ENCODE results near the gene GLT6D1.

GLT6D1 gene

DNA sequence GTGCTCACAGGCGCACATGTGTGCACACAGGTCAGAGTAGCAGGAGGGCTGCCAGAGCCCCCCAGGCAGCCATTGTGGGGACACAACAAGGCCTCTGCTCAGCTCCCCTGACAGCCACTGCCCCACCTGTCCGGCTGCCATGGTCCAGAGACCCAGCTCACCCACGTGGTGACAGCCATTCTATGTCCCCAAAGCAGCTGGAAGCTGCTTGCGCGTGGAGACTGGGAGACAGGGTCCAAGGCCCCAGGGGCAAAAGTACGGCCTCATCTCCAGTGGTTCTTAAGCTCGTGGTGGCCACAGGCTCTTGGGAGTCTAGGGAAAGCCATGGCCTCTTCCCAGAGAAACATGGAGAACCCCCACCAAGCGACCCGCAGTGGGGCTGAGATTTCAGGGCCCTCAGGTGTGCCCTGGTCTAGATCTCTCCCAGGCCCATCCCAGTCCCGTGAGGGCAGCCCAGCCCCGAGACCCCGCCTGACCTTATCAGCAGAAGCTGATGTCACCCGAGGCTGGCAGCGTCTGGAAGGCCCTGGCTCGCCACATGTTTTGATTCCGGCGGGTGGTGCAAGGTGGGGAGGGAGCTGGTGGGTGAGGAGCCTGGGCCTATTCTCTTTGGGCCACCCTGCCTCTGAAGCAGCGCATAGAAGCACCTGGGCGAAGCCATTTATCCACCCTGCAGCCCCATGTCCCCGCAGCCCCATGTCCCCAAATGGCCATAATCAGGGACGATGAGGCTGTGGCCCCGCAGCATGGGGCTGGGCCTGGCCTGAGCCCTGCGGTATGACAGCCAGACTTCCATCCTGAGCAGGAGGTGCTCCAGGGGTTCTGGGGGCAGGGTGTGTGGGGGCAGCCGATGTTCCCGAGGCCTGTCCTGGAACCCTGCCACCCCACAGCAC is 31.7 kb downstream of the GLT6D1 start:
- no peak for DNase-seq

DNA sequence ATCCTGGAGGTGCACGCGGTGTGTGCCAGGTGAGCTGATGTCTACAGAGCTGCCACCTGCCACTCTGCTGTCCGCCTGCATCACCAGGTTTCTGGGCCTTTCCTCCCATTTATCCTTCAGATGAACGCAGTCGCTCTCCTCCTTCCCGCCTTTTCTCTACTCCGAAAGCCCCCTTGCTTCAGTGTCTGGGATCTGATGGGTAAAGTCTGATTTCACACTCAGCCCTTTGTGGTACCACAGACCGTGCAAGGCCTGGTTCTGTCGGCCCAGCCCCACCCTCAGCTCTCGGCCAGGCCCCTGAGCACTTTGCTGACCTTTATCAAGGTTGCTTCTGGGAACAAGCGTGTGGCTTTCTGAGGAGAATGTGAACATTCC is 32.5 kb downstream of the GLT6D1 start:
- DNase-seq, result no peak

DNA sequence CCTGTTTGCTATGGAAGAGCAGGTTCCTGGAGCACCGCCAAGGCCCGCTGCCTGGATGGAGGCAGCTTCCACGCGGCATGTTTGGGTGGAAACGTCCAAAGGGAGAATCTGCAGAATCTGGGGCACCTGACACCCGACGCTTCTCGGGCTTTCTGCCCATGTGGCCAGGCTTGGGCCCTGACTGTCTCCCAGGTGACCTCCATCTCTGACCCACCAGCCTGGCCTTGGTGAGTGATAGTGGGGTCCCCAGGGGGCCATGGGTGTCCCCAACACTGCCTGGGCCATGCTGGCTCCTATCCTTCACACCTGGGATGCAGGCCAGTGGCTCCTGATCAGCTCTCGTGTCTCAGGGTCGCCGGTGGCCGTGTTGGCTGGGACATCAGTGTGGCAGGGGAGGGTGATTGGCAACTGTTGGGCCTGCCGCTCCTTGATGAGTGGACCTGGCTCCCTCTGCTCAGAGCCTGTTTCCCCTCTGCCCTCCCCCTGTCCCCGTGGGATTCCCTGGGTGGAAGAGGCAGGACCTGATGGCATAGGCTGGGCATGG is 34.0 kb downstream of the GLT6D1 start:
- DNase-seq, result no peak

DNA sequence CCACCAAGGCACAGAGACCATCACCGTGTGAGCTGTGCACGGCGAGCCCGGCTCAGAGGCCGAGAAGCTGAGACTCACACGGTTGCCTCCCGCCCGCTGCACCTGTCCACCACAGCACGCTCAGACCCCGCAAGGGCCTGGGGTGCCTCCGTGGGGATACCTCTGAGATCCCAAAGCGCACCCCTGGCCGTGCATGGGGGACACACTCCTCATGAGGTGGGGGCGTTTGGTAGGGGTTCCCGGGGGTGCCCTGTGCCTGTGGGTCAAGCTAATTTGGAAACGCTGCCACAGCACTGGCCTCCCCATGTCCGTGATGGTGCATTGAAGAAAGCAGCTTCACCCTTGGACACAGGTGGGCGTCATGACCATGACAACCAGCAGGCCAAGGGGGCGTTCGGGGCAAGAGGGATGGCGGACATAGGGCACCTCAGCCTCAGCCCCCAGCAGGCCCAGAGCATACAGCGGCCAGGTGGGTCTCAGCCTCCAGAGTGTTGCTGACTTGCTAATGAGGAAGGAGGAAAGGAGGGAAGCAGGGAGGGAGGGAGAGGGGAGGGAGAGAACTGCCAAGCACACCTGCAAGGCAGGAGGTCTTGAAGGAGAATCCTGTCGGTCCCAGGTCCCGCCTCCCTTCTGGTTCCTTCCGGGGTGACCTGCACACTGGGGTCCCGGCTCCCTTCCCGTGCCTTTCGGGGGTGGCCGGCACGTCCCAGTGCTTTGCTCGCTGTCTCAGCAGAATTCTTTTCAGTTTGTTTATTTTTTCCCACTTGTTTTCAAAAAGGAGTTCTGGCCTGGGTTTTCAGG is 34.7 kb downstream of the GLT6D1 start:
- peak; percentile 13 for DNase-seq

DNA sequence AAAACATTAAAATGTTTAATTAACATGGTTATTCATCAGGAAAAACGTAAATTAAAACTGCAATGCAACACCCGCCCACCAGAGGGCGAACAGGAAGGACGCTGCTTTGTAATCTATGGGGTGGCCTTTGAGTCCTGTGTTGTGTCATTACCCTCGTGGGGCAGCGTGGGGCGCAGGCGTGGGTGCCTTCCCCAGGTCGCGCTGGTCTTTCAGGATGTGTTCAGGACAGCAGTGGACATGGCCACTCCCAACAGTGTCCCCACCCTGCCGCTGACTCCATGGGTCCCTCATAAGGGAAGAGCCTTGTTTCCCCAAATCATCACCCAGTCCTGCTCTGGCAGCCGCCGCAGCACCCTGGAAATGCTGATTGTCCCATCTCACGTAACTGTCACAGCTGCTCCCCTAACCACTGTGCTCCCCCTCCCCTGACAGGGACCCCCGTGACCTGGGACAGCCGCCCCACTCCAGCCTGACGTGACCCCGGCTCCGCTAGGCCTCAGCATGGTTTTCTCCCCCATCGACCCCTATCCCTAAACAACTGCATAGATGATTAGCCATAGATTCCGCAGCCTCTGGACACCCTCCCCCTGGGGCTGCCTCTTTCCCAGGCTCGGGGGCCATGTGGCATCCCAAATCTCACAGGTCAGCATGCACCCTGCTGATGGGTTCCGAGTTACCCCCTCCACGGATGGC is 36.4 kb downstream of the GLT6D1 start:
- DNase-seq, result peak; percentile 58

DNA sequence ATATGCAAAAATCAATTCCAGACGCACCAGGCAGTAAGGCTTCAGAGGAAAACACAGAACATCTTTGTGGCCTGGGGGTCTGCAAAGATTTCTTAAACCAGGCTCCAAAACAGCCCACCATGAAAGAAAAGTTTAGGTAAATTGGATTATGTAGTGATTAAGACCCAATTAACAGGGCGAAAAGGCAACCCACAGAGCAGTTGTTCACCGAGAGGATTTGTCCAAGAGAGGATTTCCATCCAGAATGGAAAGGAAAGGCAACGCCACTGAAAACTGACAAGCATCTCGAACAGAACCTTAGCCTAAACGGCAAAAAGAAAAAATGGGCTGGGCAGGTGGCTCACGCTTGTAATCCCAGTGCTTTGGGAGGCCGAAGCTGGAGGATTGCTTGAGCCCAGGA is 37.4 kb downstream of the GLT6D1 start:
- DNase-seq, result no peak

DNA sequence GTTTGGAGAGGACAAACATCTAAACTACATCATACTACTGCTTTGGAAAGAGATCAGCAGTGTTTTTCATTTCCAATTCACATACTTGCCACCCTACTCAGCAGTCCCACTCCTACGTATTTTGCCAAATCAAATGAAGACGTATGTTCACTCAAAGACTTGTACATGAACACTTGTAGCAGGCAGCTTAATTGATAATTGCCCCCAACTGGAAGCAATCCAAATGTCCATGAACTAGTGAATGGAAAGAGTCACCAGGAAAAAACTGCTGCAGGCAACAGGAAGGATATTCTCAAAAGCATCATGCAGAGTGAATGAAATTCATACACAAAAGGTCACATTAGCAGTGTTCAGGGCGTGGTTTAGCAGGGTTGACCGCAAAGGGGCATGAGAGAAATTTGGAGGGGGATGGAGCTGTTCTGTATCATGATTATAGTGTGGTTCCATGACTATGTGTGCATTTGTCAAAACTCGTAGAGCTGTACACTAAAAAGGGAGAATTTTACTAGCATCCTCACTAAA is 39.0 kb downstream of the GLT6D1 start:
- DNase-seq, result no peak

DNA sequence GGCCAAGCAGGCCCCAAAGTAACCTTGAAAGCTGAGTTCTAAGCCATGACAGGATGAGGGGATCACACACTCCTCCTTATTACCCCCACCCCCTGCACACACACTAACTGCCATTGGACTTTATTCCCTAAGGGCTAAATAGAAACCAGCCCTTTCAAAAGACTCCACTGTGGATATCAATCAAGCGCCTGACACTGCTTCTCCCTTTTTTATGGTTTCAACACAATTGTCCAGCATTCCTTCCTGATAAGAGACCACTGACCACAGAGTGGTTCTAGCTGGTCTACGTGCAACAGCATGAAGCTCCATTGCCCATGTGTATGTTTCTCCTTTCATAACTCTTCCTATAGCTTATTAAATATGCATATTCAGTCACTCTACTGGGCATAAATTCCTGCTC is 43.1 kb downstream of the GLT6D1 start:
- DNase-seq, result no peak

DNA sequence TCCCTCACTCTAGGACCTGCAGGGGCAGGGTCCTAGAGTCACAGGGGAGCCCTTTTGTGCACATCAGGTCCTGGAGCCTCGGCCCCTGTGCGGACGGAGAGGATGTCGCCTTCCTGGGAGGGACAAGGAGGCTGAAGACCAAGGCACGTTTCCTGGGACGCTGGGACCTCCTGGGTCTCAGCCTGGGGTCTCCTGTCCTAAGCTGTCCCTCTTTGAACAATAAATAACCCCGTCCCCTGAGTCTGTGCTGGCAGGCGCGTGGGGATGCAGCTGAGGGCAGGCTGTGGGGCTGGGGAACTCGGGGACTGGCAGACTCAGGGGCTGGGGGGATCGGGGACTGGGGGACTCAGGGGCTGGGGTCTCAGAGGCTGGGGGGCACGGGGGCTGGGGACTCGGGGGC is 46.7 kb downstream of the GLT6D1 start:
- no peak for DNase-seq

DNA sequence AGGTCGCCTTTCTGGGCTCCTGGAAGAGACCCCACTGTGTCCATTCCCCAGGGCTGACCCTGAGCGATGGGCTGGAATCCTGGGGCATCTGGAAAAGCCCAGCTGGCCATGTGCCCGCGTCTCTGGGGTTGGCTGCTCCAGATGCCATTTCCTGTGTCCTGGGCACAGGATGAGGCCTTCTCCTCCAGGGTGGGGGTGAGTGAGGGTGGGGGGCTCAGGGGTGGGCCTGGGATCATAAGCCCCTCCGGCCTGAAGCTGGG is 47.1 kb downstream of the GLT6D1 start:
- DNase-seq, result no peak

DNA sequence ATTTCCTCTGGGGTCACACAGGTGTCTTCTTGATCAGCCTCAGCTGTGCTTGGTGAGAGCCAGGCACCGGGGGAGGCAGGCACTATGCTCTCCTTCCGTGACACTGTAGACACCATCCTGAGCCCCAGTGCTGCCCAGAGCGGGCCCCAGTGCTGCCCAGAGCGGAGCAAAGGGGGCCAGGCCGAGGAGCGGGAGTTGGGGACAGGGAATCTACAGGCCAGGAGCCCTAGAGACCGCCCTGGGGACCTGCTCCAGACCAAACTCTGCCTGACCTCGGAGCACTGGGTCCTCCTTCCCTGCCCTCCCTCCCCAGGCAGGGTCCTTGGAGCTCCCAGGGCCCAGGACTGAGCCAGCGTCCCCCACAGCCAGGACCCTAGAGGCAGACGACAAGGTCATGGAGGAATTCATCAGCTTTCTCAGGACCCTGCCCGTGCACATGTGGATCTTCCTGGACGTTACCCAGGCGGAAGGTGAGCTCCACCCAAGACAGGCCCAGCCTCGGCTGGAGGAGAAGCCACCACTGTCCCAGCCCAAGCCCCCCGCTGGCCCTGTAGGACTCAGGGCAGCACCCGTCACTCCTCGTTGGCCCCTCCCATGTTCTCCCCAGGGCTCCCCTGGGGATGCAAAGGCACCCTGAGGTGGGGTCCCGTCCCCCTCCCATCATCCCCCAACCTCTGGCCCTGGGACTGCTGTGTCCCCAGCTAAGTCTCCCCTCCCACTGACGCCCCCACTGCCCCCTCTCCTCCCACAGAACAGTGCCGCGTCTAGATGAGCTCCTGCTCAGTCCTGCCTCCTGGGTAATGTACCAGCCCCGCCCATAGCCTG is 47.6 kb downstream of the GLT6D1 start:
- no peak for DNase-seq

DNA sequence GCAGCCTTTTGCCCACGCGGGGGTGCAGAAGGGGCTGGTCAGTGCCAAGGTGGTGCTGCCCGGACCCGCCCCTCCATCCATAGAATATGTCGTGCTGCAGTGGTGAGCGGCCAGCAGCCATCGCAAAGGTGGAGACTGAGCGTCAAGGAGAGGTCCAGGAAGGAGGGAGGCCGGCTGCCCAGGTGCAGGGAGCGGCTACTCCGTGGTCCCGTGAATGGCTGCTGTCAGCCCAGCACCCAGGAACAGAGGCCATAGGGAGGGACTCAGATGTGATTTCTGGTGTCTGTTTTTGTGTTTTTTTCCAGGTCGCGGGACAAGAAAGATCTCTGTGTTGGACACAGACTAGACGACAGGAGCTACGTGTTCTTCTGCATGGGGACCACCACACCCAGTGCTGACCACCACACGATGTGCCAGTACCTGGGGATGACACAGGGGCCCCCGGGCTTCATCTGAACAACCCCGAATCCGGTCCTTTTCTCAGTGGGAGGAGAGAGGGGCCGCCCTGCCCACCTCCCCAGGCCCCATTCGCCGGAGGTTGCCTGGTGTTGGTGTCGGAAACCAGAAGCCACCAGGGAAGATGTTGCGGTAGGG is 48.8 kb downstream of the GLT6D1 start:
- DNase-seq, result no peak

DNA sequence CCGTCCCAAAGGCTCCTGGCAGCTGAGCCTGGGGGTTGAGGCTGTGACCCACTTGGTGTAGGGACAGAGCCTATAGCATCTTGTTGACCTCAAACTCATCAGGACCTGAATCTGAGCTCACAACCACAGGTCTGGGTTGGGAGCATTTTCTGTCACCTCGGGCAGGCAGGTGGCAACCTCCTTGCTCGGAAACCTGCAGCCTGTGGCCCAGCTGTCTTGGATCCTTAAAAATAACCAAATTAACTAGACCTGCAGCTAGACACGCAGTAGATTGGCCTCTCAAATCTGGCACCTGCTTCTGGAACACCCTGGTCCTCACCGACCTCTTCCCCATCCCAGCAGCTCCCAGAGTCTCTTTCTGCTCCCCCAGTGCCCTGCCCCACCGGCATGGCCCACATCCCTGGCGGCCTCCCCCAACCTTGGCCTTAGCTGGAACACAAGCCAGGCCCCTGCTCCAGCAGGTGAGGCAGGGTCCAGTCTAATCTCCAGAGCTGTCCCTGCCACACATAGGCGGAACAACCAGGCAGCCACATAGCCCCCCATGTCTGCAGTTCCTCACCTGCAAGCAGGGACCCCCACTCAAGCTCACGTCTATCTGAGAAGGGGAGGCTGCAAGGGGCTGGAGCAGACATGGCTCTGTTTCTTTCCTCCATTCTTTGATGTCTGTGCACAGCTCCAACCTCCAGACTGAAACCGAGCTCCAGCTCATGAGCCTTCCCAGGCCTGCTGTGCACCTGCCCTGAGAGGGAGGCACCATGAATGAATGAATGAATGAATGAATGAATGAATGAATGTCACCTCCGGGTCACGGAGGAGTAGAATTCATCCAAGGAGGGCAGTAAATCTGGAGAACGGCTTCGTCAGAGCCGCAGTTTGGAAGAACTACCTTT is 49.5 kb downstream of the GLT6D1 start:
- no peak for DNase-seq

DNA sequence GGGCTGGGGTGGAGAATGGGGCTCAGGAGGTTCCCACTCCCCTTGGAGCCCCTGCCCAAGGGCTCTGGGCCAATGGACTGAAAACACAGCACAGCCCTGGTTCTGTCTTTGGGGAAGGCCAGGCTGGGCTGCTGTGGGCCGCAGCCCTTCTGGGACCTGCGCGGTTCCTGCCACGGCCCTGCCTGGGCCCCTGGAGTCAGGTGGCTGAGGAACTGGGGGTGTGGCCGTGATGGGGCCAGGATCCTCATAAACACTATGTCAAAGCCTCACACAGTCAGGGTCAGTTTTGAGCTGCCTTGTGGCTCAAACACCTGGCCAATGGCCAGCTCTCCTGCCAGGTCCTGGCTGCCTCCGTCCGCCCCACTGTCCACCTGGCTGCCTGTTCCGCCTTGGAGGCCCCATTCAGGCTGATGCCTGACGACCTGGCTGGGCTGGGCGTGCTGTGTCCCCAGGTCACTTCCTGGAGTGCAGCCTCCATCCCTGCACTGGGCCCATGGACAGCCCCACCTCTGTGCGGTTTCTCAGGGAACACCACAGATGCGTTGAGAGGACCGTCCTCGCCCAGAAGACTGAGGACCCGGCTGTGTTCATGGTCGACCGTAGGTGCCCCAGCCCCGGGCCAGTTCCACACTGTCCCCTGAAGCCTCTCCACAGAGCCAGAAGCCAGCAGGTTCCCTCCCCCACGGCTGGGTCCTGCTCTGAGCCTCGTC is 50.3 kb downstream of the GLT6D1 start:
- DNase-seq, result no peak

DNA sequence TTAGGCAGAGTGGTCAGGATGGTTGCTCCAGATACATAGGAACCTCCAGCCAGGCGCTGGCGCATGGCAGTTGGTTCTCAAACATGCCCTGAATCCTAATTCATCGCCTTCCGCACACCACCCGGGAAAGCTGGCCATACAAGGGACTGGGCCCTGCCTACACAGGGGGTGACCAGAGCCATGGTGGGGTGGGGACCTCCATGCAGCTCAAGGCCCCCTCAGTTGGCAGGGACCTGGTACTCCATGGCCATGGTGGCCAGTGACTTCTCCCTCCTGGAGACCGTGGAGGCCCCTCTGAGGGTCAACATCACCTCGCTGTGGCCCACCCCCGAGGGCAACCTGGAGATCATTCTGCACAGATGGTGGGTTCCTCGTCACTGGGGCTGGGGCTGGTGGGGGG is 51.0 kb downstream of the GLT6D1 start:
- DNase-seq, result no peak

DNA sequence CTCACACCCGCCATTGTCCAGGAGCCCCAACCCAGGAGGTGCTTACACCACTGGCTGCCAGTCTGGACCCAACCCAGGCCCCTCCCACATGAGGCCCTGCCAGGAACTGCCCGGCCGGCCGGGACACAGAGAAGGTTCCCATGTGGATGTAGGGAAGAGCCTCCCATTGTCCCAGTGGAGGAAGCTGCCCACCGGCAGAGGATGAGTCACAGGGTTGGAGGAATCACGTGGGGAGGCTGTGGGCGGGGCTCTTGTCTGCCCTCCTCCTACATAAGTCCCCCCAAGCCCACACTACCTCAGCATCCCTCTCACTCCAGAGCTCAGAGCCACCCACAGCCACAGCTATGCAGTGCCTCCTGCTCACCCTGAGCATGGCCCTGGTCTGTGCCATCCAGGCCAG is 51.7 kb downstream of the GLT6D1 start:
- no peak for DNase-seq

DNA sequence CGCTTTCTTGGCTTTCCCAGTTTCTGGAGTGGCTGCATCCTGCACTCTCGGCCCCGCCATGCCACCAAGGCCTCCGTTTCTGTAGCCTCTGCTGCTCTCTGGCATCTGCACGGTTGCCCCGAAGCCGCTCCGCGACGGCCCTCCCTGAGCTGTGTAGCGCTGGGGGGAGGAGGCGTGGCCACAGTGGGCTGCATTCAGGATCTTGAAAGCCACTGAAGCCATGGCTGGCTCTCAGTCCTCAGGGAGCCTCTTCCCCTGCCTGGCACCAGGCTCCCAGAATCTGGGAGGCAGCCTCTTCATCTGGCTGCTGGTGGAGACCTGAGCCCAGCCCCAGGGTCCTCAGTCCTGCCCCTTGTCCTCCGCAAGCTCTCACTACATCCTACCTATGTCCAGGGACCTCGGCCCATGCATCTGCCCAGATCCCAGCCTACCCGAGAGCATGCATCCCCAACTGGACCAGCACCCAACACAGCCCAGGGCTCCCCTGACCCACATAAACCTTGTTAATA is 52.7 kb downstream of the GLT6D1 start:
- no peak for DNase-seq

DNA sequence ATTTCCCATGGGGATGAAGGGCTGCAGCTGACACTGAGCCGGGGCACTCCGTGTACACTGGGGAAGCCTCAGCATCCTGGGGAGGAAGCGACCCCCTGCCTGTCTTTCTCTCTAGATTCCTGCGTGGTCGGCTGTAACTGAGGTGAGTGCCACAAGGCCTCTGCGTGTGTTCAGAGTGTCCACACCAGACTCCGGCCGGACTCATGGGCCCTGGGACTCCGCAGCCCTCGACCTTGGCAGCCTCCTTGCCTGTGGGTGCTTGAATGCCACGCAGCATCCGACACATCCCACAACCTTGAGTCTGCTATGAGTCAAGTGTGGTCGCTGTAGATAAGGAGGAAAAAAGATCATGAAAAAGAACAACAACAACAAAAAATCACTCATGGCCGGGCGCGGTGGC is 54.4 kb downstream of the GLT6D1 start:
- DNase-seq, result no peak

DNA sequence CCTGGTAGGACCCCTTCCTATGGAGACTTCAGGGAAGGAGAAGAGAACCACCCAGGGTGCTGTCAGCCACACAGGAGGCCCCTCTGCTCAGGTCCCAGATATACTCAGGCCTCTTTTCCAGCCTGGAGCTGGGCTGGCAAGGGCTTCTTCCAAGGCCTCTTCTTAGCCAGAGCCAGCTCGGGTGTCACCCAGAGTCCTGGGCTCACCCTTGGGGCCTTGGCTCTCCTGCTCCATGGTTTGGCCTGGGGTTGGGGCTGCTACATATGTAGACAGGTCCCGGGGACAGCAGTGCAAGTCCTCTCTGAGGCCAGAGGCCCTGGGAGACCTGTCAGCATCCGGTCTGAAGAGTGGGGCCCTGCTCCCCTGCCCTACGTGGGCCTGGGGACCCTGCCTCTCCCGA is 55.0 kb downstream of the GLT6D1 start:
- no peak for DNase-seq

DNA sequence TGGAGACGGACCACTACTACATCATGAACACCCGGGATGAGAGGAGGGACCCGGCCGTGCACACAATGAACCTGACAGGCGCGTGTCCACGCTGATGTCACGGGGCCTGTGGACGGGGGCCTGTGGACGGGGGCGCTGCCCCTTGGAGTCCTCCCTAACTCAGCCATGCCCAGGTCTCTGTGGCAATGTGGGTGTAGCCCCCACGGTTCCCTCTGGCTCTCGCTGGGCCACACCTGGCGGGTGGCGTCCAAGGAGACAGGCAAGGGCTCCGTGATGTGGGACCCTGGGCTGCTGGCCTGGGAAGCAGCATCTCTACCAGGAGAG is 55.7 kb downstream of the GLT6D1 start:
- no peak for DNase-seq

All from activated CD8-positive, alpha-beta memory T cell treated with anti-CD3 and anti-CD28 coated beads, Interleukin-2, amount 50 U/mL, for 4 hours (primary cell).